Left hindlimb (tissue), 1 donor: ENCODE data around the gene TBC1D1.
A peak's percentile ranks its signal among the peaks of the same experiment; 100 is the strongest.

Experiments used
- DNase-seq: peaks from one replicate; pipeline ENCODE4 v3.0.0-alpha.2; 2018

The TBC1D1 gene

GRCh38 chr4:38154252-38154651 lies 263.4 kb downstream of the TBC1D1 start:
- DNase-seq, result no peak

GRCh38 chr4:38154681-38155588 lies 264.1 kb downstream of the TBC1D1 start:
- peak; percentile 66 for DNase-seq

GRCh38 chr4:38155589-38156294 lies 264.9 kb downstream of the TBC1D1 start:
- no peak for DNase-seq

- DNase-seq, result no peak
These were observed 266.7 kb downstream of the TBC1D1 start for GRCh38 chr4:38157592-38157991.

- DNase-seq, result no peak
These were observed 269.8 kb downstream of the TBC1D1 start for GRCh38 chr4:38160487-38161207.

- no peak for DNase-seq
These were observed 270.6 kb downstream of the TBC1D1 start for GRCh38 chr4:38161208-38162113.

- no peak for DNase-seq
These were observed 271.4 kb downstream of the TBC1D1 start for GRCh38 chr4:38162240-38162784.

GRCh38 chr4:38163216-38164006 lies 272.5 kb downstream of the TBC1D1 start:
- no peak for DNase-seq

- no peak for DNase-seq
These were observed 273.5 kb downstream of the TBC1D1 start for GRCh38 chr4:38164346-38164745.

GRCh38 chr4:38166082-38166481 lies 275.2 kb downstream of the TBC1D1 start:
- no peak for DNase-seq

- no peak for DNase-seq
These were observed 275.9 kb downstream of the TBC1D1 start for GRCh38 chr4:38166768-38167167.

GRCh38 chr4:38167973-38168372 lies 277.1 kb downstream of the TBC1D1 start:
- no peak for DNase-seq

- DNase-seq, result no peak
These were observed 278.6 kb downstream of the TBC1D1 start for GRCh38 chr4:38169524-38169923.

- DNase-seq, result peak; percentile 75
These were observed 279.7 kb downstream of the TBC1D1 start for GRCh38 chr4:38170338-38171169.

- no peak for DNase-seq
These were observed 281.2 kb downstream of the TBC1D1 start for GRCh38 chr4:38172078-38172477.

- no peak for DNase-seq
These were observed 283.1 kb downstream of the TBC1D1 start for GRCh38 chr4:38173935-38174518.

GRCh38 chr4:38174801-38175200 lies 283.9 kb downstream of the TBC1D1 start:
- no peak for DNase-seq

GRCh38 chr4:38176165-38176564 lies 285.3 kb downstream of the TBC1D1 start:
- no peak for DNase-seq

GRCh38 chr4:38177035-38177546 lies 286.2 kb downstream of the TBC1D1 start:
- no peak for DNase-seq
